HG03354 (cell line): Measurements from ENCODE around the gene GOLGB1.

ENCODE experiments used
- ATAC-seq: cut with Tn5 transposase; IDR thresholded peaks from one replicate; pipeline ENCODE4 v1.9.1; 2021; ENCODE audit warnings: mild to moderate bottlenecking; ENCODE audit not compliant: unreplicated experiment, poor library complexity, severe bottlenecking

The GOLGB1 gene

DNA sequence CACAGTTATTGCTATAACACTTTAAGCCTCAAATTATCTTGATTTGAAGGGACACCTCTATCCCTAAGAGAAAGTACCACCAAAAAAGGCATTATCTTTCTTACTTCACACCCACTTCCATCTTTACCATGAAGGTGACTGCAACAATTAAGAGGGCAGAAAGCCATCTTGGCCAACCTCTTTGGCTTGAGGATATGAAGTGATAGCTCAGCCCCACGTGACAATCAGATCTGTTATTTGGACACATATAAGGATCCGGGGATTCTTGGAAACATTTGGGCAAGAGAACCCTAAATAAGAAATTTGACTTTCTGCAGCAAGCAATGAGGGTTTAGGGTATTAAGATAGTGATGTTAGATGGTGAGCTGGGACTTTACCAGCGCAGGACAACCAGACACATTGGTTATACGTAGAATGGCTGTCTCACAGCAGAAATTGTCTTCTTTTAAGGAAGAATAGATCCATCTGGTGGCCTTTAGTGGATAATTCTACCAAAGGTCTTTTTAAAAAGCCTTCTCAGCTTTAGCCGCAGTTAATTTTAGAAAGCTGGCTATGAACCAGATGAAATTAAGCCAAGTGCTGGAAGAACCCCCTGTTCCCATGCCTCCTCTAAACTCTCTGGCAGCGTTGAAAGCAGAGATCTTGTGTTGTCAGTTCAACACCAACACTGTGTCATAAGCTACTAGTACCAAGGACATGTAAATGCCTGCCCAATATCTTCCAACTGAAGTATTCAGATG lies 101.2 kb downstream of the GOLGB1 start:
- no peak for ATAC-seq

DNA sequence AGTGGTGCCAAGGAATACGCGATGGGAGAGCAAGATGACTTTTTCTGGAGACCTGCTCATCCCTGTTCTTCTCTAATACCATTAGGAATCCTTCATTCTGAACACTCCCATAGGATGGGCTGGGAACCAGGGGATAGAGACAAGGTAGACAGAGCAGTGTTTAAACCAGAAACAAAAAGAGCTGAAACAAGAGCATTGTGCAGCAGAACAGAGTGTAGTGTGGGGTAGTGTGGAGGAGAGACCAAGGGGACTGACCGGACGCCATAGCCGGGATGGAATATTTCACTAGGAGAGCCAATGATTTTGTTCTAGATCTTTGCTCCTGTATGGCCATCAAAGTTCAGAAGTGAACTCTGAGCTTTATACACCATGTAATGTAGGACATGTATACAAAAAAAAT lies 104.5 kb downstream of the GOLGB1 start:
- ATAC-seq: no peak

GRCh38 chr3:121642601-121643314 lies 106.8 kb downstream of the GOLGB1 start:
- ATAC-seq: no peak

DNA sequence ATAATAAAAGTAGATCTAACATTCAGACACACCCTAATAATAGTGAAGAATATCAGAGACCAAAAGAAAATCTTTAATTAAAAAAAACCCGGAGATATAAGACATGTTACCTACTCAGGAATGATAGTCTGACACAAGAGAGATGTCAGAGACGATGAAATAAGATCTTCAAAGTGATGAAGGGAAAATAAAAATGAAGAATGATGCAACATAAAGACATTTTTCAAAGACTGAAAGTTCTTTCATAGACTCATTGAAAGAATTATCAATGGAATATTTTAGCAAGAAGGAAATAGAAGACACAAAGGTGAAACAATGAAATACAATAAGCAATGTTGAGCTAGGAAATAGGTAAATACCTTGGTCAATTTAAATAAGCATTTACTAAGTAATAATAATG lies 108.4 kb downstream of the GOLGB1 start:
- ATAC-seq: no peak

DNA sequence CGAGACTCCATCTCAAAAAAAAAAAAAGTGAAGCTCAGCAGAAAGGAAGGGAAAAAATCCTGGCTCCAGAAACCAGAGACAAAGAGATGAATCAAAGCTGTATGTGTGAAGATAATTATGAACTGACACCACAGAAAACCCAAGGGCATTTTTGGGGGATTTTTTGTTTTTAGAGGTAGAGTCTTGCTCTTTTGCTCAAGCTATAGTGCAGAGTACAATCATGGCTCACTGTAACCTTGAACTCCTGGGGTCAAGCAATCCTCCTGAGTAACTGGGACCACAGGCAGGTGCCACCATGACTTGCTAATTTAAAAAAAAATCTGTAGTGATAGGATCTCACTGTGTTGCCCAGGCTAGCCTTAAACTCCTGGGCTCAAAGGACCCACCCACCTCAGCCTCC lies 111.6 kb downstream of the GOLGB1 start:
- ATAC-seq: no peak

- ATAC-seq: no peak
These were observed 119.2 kb downstream of the GOLGB1 start for GRCh38 chr3:121630355-121630754.

- no peak for ATAC-seq
These were observed 119.9 kb downstream of the GOLGB1 start for GRCh38 chr3:121629601-121630000.

DNA sequence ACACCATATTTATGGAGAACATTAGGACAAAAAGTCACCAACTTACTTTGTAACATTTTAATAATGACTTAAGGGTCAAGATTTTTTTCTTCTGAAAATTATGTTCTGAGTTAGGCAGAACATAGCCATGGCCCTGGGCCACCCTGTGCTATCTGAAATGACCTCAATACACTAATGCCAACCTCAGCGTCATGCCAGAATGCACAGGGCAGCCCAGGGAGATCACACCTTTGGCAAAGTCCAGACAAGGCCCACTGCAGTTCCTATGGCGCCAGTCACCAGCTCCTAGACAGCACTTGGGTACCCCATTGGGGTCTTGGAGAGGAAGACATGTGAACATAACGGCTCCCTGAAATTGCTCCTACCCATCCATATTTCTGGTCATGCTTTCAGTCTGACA lies 121.9 kb downstream of the GOLGB1 start:
- no peak for ATAC-seq

- ATAC-seq: no peak
These were observed 122.3 kb downstream of the GOLGB1 start for GRCh38 chr3:121627211-121627610.

DNA sequence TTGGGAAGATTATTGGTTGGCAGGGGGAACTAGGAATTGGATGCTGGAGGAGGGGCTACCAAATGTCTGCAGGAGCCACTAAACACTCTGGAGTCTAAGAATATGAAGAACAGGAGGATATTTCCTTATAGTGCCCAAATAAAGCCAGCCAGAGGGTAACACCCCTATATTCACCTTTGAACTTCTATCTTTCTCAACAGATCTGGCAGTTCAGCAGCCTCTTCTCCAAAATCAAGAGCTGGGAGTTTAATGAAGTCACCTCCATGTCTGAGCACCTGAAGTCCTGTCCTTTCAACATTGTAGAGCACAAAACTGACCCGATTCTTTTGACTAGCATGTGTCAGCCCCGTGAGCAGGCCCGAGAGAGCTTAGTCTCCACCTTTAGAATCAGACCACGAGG lies 123.0 kb downstream of the GOLGB1 start:
- ATAC-seq: no peak

GRCh38 chr3:121624147-121624899 lies 125.2 kb downstream of the GOLGB1 start:
- ATAC-seq: no peak

DNA sequence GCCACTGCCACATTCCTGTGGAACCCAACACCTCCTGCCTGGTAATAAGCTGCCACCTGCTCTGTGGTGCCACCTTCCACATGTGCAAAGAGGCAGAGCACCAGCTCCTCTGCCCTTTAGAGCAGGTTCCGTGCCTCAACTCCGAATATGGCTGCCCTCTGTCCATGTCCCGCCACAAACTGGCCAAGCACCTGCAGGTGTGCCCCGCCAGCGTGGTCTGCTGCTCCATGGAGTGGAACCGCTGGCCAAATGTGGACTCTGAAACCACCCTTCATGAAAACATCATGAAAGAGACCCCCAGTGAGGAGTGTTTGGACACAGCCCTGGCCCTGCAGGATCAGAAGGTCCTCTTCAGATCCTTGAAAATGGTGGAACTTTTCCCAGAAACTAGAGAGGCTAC lies 128.1 kb downstream of the GOLGB1 start:
- no peak for ATAC-seq

- ATAC-seq: no peak
These were observed 129.8 kb downstream of the GOLGB1 start for GRCh38 chr3:121619691-121620090.
